HepG2 (cell line): Measurements from ENCODE around the gene MBD3L3. TPM values are rescaled to one million over a fixed set of nuclear protein-coding genes. Genes with fewer than 3 reads are reported as not detected.

Experiments used
- AHR ChIP-seq: IDR thresholded peaks from 2 replicates; pipeline ENCODE4 v1.6.1; 2018; ENCODE audit warnings: missing genetic modification reagents, missing compliant biosample characterization
- ARNTL ChIP-seq: sonication (generic); formaldehyde crosslinking; IDR thresholded peaks from 2 replicates; pipeline ENCODE4 v1.4.0; 2020; ENCODE audit warnings: mild to moderate bottlenecking, missing genetic modification reagents
- BRD4 ChIP-seq: sonication (generic); formaldehyde crosslinking; IDR thresholded peaks from 2 replicates; pipeline ENCODE4 v1.4.0; 2020; ENCODE audit warnings: missing genetic modification reagents
- DMAP1 ChIP-seq: IDR thresholded peaks from 2 replicates; pipeline ENCODE4 v1.6.1; 2016
- EHMT2 ChIP-seq: fragments of 200-600 bp; sonication (generic); IDR thresholded peaks from 2 replicates; pipeline ENCODE4 v1.7.0; 2017; ENCODE audit warnings: antibody characterized with exemption, low read depth, low read length, borderline replicate concordance
- FOSL1 ChIP-seq: sonication (generic); formaldehyde crosslinking; IDR thresholded peaks from 2 replicates; pipeline ENCODE4 v1.9.0; 2021; ENCODE audit warnings: missing genetic modification reagents, borderline replicate concordance
- FOXC1 ChIP-seq: sonication (generic); formaldehyde crosslinking; IDR thresholded peaks from 2 replicates; pipeline ENCODE4 v1.8.0; 2022; ENCODE audit warnings: mild to moderate bottlenecking, missing genetic modification reagents, borderline replicate concordance
- JUND ChIP-seq: sonication (generic); formaldehyde crosslinking; IDR thresholded peaks from 2 replicates; pipeline ENCODE4 v1.8.0; 2022; ENCODE audit warnings: mild to moderate bottlenecking, missing genetic modification reagents
- KDM5A ChIP-seq: fragments of 200-600 bp; sonication (generic); IDR thresholded peaks from 2 replicates; pipeline ENCODE4 v1.7.0; 2018; ENCODE audit warnings: antibody characterized with exemption, mild to moderate bottlenecking, low read length, borderline replicate concordance
- MED1 ChIP-seq: sonication (generic); formaldehyde crosslinking; IDR thresholded peaks from 2 replicates; pipeline ENCODE4 v1.4.0; 2020; ENCODE audit warnings: missing genetic modification reagents
- PAF1 ChIP-seq: IDR thresholded peaks from 2 replicates; pipeline ENCODE4 v1.6.1; 2016; ENCODE audit warnings: missing genetic modification reagents, missing compliant biosample characterization
- SIN3A ChIP-seq: IDR thresholded peaks from 2 replicates; pipeline ENCODE4 v1.6.1; 2011; ENCODE audit warnings: low read depth, mild to moderate bottlenecking, control low read depth, low read length, borderline replicate concordance
- TAF15 ChIP-seq: fragments of 200-400 bp; formaldehyde crosslinking; IDR thresholded peaks from one replicate; pipeline ENCODE4 v1.6.1; 2018; ENCODE audit warnings: mild to moderate bottlenecking, low read depth, low read length; ENCODE audit not compliant: poor library complexity, severe bottlenecking
- THAP11 ChIP-seq: IDR thresholded peaks from 2 replicates; pipeline ENCODE4 v1.6.1; 2016; ENCODE audit warnings: missing biosample characterization, missing genetic modification reagents
- TMF1 ChIP-seq: sonication (generic); formaldehyde crosslinking; IDR thresholded peaks from 2 replicates; pipeline ENCODE4 v1.8.1; 2022; ENCODE audit warnings: low read depth, missing genetic modification reagents
- ZFX ChIP-seq: sonication (generic); formaldehyde crosslinking; IDR thresholded peaks from 2 replicates; pipeline ENCODE4 v1.4.0; 2020; ENCODE audit warnings: mild to moderate bottlenecking, low read depth, missing genetic modification reagents, moderate library complexity
- ZNF17 ChIP-seq: sonication (generic); formaldehyde crosslinking; IDR thresholded peaks from 2 replicates; pipeline ENCODE4 v1.5.0; 2020; ENCODE audit warnings: mild to moderate bottlenecking, missing genetic modification reagents
- ZNF296 ChIP-seq: sonication (generic); formaldehyde crosslinking; conservative IDR thresholded peaks from 2 replicates; pipeline ENCODE4 v1.5.0; 2020; ENCODE audit warnings: mild to moderate bottlenecking, missing genetic modification reagents
- ZNF484 ChIP-seq: sonication (generic); formaldehyde crosslinking; IDR thresholded peaks from 2 replicates; pipeline ENCODE4 v1.5.1; 2020; ENCODE audit warnings: mild to moderate bottlenecking, low read depth, missing genetic modification reagents, borderline replicate concordance
- ZSCAN9 ChIP-seq: IDR thresholded peaks from 2 replicates; pipeline ENCODE4 v1.6.1; 2016; ENCODE audit warnings: borderline replicate concordance
- polyA plus RNA-seq, 8 experiments: library from polyadenylated mRNA; depleted of rRNA in 3 of 8; stranded (reverse) in 7 of 8; unstranded in 1 of 8; fragments of >200 nt; fragmentation: Illumina TruSeq in 4 of 8; extraction: Trizol in 4 of 8; gene quantifications; 2 replicates each; pipeline versions ENCODE4 v1.2.1 to v1.2.3, GENCODE V29; 2011 to 2016; ENCODE audit warnings: low read depth in 4 of 8, missing spikeins in 1 of 8, mixed read lengths in 1 of 8; ENCODE audit not compliant: insufficient read depth in 1 of 8
- total RNA-seq, 5 experiments: library from RNA; depleted of rRNA; stranded (reverse); fragments of >200 nt; fragmentation: Illumina TruSeq; extraction: Trizol; gene quantifications; 2 replicates each; pipeline ENCODE4 v1.2.3, GENCODE V29; 2016; ENCODE audit warnings: low read depth in 1 of 5
- TF ChIP-seq, protein P1 (sequence below): sonication (generic); formaldehyde crosslinking; conservative IDR thresholded peaks from 2 replicates; pipeline ENCODE4 v1.4.0; 2020; ENCODE audit warnings: missing genetic modification reagents
- TF ChIP-seq, protein P2 (sequence below): sonication (generic); formaldehyde crosslinking; IDR thresholded peaks from 2 replicates; pipeline ENCODE4 v1.5.0; 2020; ENCODE audit warnings: mild to moderate bottlenecking, missing genetic modification reagents, borderline replicate concordance

The MBD3L3 gene
- total and polyA plus RNA-seq, 2 of the 13 experiments (the other 11 are each of a cell fraction or from before 2014, with no cell fraction given), result not detected

- TF ChIP-seq, protein P1, sequence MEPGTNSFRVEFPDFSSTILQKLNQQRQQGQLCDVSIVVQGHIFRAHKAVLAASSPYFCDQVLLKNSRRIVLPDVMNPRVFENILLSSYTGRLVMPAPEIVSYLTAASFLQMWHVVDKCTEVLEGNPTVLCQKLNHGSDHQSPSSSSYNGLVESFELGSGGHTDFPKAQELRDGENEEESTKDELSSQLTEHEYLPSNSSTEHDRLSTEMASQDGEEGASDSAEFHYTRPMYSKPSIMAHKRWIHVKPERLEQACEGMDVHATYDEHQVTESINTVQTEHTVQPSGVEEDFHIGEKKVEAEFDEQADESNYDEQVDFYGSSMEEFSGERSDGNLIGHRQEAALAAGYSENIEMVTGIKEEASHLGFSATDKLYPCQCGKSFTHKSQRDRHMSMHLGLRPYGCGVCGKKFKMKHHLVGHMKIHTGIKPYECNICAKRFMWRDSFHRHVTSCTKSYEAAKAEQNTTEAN (CRISPR knock-in tag), result peak; percentile 50; the same call in 1 of the 2 replicates
- TF ChIP-seq ZNF484 (CRISPR knock-in tag) (no peak), THAP11 (peak; percentile 88), PAF1 (CRISPR knock-in tag) (no peak), TMF1 (CRISPR knock-in tag) (no peak), KDM5A (peak; percentile 86), EHMT2 (no peak), ZFX (peak; percentile 74), FOSL1 (CRISPR knock-in tag) (no peak), ARNTL (CRISPR knock-in tag) (no peak), FOXC1 (CRISPR knock-in tag) (peak; percentile 59), DMAP1 (CRISPR knock-in tag) (peak; percentile 67; the same call in 1 of the 2 replicates), ZNF17 (CRISPR knock-in tag) (no peak), SIN3A (peak; percentile 83; the same call in 1 of the 2 replicates), BRD4 (CRISPR knock-in tag) (0 out of 2 replicates have a peak, but pooled peaks have one; percentile 41), ZSCAN9 (no peak), TAF15 (no peak), AHR (CRISPR knock-in tag) (no peak), JUND (CRISPR knock-in tag) (no peak), MED1 (peak; percentile 55), ZNF296 (CRISPR knock-in tag) (no peak)
- TF ChIP-seq, protein P2, sequence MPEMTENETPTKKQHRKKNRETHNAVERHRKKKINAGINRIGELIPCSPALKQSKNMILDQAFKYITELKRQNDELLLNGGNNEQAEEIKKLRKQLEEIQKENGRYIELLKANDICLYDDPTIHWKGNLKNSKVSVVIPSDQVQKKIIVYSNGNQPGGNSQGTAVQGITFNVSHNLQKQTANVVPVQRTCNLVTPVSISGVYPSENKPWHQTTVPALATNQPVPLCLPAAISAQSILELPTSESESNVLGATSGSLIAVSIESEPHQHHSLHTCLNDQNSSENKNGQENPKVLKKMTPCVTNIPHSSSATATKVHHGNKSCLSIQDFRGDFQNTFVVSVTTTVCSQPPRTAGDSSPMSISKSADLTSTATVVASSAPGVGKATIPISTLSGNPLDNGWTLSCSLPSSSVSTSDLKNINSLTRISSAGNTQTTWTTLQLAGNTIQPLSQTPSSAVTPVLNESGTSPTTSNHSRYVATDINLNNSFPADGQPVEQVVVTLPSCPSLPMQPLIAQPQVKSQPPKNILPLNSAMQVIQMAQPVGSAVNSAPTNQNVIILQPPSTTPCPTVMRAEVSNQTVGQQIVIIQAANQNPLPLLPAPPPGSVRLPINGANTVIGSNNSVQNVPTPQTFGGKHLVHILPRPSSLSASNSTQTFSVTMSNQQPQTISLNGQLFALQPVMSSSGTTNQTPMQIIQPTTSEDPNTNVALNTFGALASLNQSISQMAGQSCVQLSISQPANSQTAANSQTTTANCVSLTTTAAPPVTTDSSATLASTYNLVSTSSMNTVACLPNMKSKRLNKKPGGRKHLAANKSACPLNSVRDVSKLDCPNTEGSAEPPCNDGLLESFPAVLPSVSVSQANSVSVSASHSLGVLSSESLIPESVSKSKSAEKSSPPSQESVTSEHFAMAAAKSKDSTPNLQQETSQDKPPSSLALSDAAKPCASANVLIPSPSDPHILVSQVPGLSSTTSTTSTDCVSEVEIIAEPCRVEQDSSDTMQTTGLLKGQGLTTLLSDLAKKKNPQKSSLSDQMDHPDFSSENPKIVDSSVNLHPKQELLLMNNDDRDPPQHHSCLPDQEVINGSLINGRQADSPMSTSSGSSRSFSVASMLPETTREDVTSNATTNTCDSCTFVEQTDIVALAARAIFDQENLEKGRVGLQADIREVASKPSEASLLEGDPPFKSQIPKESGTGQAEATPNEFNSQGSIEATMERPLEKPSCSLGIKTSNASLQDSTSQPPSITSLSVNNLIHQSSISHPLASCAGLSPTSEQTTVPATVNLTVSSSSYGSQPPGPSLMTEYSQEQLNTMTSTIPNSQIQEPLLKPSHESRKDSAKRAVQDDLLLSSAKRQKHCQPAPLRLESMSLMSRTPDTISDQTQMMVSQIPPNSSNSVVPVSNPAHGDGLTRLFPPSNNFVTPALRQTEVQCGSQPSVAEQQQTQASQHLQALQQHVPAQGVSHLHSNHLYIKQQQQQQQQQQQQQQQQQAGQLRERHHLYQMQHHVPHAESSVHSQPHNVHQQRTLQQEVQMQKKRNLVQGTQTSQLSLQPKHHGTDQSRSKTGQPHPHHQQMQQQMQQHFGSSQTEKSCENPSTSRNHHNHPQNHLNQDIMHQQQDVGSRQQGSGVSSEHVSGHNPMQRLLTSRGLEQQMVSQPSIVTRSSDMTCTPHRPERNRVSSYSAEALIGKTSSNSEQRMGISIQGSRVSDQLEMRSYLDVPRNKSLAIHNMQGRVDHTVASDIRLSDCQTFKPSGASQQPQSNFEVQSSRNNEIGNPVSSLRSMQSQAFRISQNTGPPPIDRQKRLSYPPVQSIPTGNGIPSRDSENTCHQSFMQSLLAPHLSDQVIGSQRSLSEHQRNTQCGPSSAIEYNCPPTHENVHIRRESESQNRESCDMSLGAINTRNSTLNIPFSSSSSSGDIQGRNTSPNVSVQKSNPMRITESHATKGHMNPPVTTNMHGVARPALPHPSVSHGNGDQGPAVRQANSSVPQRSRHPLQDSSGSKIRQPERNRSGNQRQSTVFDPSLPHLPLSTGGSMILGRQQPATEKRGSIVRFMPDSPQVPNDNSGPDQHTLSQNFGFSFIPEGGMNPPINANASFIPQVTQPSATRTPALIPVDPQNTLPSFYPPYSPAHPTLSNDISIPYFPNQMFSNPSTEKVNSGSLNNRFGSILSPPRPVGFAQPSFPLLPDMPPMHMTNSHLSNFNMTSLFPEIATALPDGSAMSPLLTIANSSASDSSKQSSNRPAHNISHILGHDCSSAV, result 0 out of 2 replicates have a peak, but pooled peaks have one; percentile 64
Measured at GRCh38 chr19:7069042-7069903, 10.8 kb upstream of the MBD3L3 start, which contains the start of gene ZNF557 (continued).
